ENCODE results near the gene SRGAP2B. TPM values are rescaled to one million over a fixed set of nuclear protein-coding genes. Genes with fewer than 3 reads are reported as not detected.
"Not testable (repeated sequence)": the region's sequence is repeated elsewhere in the genome, so short reads cannot be mapped to it uniquely, and the experiment has no call there.

The SRGAP2B gene
- polyA plus RNA-seq, 1 donor: 32.2 TPM

DNA sequence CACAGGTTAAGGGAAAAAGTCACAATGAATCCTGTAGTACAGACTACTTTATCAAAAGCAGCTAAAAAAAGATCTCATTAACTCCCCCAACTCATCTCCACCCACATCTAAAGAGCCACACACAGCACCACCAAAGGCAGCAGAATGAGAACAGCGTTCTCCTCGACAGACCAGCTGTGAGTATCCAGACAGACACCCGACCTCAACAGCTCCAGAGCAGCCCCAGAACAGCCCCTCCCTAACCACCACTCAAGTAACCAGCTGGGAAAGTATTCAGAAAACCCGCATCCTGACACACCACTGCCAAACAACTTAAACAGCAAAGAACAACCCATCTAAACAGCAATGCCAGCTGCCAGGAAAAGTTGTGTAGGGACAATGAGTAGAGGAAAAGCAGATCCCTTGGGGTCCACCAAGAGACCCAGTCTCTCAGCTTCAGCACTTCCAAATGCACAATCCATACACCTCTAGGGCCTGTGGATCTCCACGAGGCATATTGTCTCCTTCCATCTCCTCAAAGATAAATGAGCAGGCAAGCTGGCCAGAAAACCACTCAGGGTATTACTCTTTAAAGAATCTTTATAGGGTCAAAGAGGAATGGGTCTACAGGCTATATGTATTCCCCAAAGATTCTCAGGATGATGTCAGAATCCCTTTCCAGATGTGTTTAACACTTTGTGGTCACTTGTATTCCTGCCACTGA is 49.4 kb downstream of the SRGAP2B start:
- DNase-seq (ENCODE audit: low read depth): not testable (repeated sequence)

DNA sequence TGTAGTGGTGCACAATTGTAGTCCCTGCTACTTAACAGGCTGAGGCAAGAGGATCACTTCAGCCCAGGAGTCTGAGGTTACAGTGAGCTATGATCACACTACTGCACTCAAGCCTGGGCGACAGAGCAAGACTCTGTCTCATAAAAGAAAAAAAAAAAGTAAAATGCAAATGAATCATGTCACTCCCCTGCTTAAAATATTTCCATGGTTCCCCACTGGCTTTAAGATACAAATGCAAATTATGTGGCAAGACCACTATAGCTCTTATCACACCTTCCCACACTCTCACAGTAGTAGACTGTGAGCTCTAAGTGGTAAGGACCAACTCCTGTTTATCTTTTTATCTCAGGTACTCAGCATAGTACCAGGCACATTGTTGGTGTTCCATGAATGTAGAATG is 53.6 kb downstream of the SRGAP2B start:
- not testable (repeated sequence) for DNase-seq (ENCODE audit: low read depth)

DNA sequence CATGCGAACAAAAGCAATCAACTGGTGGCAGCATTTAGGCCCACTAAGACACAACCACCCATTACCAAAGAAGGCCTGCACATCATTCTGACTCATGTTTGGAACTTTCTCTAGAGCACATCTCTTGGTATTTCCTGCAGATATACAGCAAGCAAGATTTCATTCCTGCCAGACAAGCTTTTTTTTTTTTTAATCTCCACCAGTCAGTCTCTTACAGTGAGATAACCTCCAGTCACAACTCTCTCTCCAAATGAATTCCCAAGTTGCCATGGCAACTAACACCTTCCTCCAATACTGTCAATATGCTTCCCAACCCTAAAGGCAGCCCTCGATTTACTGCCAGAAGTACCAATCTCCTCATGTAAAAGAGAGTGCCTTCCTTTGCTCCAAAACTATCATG is 59.1 kb downstream of the SRGAP2B start:
- DNase-seq (ENCODE audit: low read depth): not testable (repeated sequence)

DNA sequence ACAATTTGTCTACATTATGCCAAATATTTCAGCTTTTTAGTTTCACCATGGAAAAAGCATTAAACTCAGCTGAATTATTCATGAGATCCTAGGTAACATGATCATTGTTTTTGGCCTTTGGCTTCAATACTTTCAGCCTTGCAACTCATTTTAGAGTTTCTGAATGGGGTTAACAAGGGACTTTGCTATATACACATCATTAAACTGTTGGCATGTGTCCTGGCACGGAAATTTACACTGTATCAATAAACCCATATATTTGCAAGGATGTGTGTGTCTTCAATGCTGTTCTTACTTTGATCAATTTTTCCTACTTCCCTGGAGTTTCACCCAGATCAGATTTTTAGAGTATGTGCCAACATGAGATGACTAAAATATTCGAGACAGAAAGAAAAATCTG is 61.6 kb downstream of the SRGAP2B start:
- DNase-seq (ENCODE audit: low read depth): not testable (repeated sequence)

DNA sequence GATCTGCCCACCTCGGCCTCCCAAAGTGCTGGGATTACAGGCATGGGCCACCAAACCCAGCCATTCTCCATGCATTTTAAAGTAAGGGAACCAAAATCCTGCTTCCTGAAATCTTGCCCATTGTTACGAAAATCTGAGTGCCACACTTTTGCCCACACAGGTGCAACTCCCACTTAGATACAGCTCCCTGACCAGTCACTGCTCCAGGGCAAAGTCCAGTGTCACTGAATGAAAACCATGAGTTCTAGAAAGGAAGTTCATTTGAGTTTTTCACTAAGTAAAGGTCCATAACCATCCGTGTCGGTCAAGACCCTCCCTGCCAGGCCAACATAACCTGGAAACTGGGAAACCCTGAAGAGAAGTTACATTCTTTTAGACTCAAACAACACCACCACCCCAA is 67.9 kb downstream of the SRGAP2B start:
- not testable (repeated sequence) for DNase-seq (ENCODE audit: low read depth)

DNA sequence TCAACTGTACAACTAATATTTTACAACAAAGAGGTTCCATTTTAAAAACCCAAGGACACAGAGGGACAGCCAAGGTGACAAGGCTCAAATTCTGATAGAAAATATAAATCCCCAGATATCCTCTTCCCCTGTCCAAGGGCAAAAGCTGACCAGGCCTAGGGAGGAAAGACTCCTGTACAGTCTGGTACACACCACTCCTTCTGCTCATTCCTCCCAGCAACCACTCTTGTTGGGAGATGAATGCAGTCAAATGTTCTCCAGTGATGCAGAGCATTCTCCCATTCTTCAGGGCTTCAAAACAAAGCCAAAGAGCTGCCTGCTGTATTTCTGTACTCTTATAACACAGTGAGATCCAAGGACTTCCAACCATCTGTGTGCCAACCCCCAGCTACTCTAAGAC is 69.8 kb downstream of the SRGAP2B start:
- DNase-seq (ENCODE audit: low read depth): not testable (repeated sequence)

DNA sequence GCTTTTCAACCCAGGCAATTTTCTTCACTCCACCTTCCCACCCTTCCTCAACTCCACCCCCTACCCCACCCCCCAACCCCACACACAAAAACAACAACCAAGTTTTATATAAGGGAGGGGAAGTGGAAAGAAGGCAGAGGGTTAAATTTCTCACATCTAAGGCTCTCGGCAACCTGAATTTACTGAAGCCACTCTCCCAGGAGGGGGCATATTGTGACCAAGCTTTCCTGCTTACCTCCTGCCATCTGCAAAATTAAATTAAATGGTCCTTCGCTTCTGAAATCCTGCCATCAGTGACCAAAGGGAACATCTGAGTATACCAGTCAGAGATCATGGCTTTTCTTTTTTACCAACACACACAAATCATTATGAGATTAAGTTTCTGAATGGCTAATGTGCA is 72.9 kb downstream of the SRGAP2B start:
- DNase-seq (ENCODE audit: low read depth): not testable (repeated sequence)

DNA sequence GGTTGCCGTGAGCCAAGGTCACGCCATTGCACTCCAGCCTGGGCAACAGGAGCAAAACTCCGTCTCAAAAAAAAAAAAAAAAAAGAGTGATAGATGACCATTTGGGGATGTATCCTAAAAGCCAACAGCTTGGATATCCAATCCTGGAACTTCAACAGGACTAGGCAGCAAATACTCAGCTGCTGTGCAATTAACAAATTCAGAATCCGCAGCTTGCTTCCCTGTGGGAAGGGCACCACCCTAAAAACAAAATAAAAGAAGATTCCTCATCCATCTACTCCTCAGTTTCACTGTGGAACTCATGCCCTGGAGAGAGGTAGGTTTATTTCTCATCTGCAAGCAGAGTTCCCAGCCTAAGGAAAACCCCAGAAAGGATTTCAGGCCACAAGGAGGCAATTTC is 73.4 kb downstream of the SRGAP2B start:
- not testable (repeated sequence) for DNase-seq (ENCODE audit: low read depth)

DNA sequence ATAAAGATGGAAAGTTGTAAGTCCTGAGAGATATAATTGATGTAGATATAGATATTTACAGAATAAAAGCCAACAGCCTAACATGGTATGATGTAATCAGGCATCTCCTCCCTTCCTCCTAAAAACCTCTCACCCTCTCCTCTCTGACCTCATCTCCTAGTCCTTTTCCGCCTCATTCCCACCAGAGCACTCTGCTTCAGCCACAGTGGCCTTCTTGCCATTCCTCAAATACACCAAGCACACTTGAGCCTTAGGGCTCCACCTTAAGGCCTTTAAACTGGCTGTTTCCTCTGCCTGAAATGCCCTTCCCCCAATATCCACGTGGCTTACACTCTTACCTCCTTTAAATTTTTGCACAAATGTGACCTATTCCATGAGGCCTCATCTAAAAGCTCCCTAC is 75.4 kb downstream of the SRGAP2B start:
- not testable (repeated sequence) for DNase-seq (ENCODE audit: low read depth)

DNA sequence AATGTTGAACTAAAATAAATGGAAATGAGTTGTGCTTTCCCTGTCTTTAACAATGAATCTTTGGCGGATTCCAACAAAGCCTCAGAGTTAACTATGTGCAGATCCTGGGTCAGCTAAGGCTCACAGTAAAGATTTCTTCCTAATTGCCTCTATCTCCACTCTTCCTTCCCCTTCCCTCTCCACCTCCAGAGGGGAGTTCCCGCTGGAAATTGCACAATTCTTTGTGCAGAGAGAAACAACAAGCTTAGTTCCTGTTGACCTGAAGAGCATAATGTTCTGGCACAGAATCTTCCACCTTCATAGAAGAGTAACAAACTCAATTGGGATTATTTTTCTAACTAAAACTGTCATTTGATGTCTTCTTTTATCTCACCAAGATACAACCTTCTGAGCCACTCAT is 77.4 kb downstream of the SRGAP2B start:
- DNase-seq (ENCODE audit: low read depth): not testable (repeated sequence)

DNA sequence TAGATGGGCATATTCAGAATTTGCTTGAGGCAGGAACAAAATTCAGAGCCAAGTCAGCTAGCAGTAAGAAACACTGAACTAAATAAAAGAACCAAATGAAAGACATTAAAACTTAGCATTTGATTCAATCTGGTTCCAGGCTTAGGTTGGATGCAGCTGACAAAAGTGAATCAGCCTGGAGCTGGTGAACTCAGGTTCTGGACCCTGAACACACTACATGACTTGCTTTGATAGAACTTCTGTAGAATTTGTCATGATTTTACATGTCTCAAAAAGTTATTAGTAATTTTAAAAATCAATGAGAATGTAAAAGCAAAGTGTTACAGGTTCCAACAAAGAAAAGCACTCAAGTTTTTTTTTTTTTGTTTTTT is 78.7 kb downstream of the SRGAP2B start:
- not testable (repeated sequence) for DNase-seq (ENCODE audit: low read depth)

DNA sequence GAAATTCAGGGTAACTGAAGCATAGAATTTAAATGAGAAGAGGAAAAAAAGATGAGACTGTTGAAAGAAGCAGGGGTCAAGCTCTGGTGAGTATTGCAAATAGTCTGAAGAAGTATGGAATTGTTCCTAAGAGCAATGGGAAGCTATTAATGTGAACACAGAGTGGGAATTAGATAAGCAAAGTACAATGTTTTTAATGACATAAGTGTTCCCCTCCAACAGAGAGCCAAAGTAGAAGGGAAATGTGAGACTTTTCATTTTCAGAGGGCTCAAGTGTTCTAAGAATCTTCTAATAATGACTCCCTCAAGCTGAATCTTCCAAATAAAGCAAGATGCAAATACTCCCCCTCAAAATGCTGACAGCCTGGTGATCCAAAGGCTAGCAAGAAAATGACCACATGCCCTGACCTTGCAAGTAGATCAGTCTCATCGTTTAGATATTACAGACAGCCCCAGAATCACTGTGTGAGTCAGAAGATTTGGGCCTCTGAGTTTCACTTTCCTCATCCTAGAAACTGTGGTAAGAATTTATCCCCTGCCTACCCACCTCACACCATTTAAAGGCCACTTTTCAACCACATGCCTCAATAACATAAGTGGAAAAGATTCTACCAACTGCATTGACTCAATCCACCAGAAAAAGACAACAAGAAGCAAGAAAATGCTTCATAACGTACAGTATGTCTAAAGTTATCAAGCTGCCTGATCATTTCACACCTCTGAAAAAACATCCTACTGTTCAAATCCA is 79.2 kb downstream of the SRGAP2B start:
- DNase-seq (ENCODE audit: low read depth): not testable (repeated sequence)

DNA sequence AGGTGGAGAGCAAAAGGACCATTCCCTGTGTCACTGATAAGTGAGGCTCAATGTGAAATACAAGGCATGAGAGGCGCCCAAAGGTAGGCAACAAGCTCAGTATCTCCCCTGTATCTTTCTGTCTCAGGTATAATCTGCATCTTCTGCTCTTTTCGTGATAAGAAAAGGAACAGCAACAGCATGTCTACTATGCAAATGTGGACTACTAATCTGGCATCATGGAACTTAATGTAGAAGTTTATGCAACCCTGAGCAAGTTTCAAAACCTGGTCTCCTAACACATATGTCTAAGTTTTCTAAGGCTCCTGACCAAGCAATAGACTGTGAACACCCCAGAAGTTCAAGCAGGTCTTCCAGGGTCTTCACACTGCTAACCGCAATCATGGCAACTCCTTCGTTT is 81.8 kb downstream of the SRGAP2B start:
- not testable (repeated sequence) for DNase-seq (ENCODE audit: low read depth)

DNA sequence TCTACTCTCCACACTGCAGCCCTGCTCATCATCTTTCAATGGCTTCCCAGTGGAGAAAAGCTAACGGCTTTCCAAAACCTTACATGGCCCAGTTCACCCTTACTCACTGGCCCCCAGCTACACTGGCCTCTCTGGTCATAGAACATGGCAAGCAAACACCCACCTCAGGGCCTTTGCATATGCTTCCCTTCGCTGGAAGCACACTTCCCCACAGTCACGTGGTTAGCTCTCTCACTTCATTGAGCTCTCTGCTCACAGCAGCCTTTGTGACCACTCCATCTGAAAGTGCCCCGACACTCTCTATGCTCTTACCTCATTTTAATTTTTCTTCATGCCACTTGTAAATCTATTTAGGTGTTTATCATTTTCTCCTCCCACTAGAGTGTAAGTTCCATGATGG is 83.3 kb downstream of the SRGAP2B start:
- DNase-seq (ENCODE audit: low read depth): not testable (repeated sequence)

DNA sequence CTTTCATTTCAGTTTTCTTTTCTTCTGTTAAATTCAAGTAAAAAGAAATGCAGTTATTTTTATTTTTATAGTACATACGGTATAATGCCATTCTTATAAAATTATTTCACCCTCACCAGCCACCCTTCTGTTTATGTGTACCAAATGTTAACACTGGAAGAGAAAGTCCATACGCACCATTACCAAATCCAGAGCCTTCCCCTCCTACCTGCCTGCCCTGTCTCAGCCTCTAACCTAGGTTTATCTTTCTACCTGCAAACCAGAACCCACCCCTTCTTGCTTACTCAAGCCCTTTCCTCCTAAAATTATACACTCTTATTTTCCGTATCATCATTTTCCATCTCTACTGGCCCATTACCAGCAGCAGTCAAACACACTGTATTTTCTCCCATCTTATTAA is 84.5 kb downstream of the SRGAP2B start:
- not testable (repeated sequence) for DNase-seq (ENCODE audit: low read depth)

DNA sequence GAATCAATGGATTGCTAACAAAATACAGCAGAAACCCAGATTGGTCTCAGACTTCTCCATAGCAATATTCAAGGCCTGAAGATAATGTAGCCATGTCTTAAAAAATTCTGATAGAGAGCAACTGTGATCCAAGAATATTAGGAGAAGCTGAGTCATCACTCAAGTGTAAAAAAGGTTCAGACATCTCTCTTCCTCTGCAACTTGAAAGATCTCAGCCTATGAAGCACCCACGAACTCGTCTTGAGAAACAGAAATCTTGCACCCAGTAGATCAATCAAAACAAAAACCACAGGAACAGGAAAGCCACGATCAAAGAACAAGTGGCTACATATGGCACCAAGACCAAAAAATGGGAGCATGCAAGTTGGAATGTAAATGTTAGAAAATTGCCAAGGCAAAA is 85.2 kb downstream of the SRGAP2B start:
- DNase-seq (ENCODE audit: low read depth): not testable (repeated sequence)

DNA sequence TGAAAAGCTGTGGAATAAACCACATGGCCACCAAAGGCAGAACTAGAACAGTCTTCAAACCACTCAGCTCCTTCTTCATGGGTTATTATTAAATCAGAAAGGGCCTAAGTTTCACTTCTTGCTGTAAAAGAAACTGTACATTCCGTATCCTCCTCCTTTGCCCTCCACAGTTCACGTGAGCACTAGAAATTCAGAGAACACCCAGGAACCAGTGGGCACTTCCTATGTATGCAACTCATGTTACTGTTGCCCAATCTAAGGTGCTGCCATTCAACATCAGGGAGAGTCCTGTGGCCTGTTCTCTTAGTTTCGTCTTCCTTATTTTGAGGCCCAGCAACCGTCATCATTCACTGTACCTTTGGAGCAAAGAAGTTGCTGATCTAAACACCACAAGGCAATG is 86.7 kb downstream of the SRGAP2B start:
- not testable (repeated sequence) for DNase-seq (ENCODE audit: low read depth)

DNA sequence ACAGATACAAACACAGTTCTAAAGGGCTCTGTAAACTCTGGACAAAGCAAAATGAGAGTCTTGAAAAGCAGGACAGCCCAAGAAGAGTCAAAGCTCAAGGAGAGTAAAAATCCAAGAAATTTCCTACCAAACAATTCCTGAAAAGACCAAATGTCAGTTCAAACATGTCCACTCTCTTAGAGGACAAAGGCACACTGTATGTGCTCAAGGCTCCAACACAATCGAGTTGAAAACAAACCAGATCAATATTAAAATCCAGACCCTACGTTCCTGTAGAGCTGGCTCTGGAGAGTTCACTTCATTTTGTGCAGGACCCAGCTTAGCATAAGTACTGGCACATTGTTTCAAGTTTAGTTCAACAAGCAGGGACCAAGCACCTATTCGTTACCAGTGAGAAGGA is 90.0 kb downstream of the SRGAP2B start:
- DNase-seq (ENCODE audit: low read depth): not testable (repeated sequence)

DNA sequence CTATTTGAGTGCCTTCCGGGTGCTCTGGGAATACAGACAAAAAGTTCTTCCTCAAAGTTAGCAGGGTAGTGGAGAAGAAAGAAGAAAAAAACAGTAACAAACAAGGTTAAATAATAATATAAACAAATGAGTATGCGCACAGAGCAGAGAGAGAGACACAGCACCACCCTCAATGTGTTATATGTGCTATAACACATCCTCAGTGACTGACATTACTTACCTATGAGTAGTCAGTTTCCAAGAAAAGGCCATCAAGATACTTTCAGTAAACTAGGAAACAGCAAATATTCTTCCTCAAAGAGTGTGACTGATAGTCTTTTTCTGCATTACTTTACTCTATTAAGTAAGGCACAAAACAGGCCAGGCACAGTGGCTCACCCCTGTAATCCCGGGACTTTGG is 93.7 kb downstream of the SRGAP2B start:
- DNase-seq (ENCODE audit: low read depth): not testable (repeated sequence)

DNA sequence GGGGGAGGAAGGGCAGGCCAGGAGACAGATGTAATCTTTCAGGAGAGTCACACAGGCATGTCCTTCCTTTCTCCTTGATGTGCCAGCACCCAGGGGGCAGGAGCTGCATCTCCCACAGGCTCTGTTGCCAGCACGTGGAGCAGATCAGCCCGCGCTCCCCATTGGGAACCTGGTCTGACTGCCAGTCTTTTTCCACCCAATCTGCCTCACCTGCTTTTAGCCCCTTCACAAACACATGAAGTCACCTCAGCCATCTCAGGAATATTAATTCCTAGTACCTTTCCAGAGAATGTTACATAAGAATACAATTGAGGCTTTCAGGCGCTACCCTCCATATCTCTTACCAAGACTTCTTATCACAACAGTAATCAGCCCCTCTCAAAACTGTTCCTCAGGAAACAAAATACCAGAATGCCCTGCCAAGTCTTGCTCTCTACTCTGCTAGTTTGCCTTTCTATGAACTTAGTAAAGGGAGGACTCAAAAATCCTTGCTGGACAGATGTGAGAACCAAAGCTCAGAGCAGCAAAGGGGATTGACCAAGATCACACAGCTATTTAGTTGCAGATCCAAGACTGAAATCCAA is 94.3 kb downstream of the SRGAP2B start:
- DNase-seq (ENCODE audit: low read depth): not testable (repeated sequence)

DNA sequence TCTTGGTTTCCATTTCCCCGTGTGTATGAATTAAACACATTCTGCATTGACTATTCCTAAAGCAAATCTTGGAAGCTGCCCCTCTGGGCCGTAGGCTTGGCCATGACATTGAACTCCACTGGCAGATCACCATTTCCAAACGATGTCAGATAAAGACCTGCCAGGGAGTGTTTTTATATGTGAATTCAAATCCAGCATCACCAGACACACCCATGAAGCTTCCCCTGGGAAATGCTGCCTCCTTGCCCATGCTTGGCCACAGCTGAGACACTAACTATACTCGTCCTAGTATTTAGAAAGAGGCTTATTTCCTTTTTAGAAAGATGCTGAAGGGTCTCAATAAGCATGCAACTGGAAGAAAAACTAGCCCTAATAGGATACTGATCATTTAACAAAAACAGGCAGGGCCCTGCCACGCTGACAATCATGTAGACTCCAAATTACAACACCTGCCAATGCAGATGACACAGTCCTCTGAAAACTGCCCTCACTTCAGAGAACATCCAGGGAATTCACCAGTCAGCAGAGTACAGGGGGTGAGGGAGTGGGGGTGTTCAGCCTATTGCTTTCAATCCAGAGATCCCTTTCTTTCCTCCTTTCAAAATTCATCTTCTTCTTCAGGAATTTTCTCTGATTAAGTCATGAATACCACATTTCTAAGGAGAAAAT is 94.9 kb downstream of the SRGAP2B start:
- not testable (repeated sequence) for DNase-seq (ENCODE audit: low read depth)

DNA sequence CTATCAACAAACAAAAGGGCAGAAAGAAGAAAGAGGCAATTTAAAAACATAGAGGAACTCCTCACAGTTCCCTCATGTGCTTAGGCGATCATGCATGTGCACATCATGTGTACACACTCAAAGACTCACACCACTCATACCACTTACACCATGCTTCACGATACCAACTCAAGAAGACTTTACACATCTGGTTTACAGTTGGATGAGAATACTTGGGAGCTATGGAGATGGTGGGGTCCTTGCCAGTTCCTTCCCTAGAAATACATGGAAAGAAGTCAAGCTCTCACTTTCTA is 96.2 kb downstream of the SRGAP2B start:
- not testable (repeated sequence) for DNase-seq (ENCODE audit: low read depth)
